OCI-LY7 (cell line): ENCODE results near the gene PABPN1L.

Experiments used
- EZH2phosphoT487 ChIP-seq: fragments of 200-600 bp; sonication (generic); IDR thresholded peaks from 2 replicates; pipeline ENCODE4 v1.6.1; 2018; ENCODE audit warnings: low read depth, borderline replicate concordance, mild to moderate bottlenecking, mixed run types, antibody characterized with exemption, low read length, moderate library complexity, mixed read lengths
- TF ChIP-seq, protein P1 (sequence below): fragments of 200-600 bp; sonication (generic); conservative IDR thresholded peaks from 2 replicates; pipeline ENCODE4 v1.5.1; 2014; ENCODE audit warnings: mild to moderate bottlenecking, antibody characterized with exemption, low read length, moderate library complexity, mixed read lengths

GRCh38 chr16:88843256-88843655 lies 23.2 kb downstream of the PABPN1L start:
- TF ChIP-seq, protein P1, sequence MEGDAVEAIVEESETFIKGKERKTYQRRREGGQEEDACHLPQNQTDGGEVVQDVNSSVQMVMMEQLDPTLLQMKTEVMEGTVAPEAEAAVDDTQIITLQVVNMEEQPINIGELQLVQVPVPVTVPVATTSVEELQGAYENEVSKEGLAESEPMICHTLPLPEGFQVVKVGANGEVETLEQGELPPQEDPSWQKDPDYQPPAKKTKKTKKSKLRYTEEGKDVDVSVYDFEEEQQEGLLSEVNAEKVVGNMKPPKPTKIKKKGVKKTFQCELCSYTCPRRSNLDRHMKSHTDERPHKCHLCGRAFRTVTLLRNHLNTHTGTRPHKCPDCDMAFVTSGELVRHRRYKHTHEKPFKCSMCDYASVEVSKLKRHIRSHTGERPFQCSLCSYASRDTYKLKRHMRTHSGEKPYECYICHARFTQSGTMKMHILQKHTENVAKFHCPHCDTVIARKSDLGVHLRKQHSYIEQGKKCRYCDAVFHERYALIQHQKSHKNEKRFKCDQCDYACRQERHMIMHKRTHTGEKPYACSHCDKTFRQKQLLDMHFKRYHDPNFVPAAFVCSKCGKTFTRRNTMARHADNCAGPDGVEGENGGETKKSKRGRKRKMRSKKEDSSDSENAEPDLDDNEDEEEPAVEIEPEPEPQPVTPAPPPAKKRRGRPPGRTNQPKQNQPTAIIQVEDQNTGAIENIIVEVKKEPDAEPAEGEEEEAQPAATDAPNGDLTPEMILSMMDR, result no peak
- no peak for TF ChIP-seq EZH2phosphoT487
